GM10248 (cell line): ENCODE data around the gene USP2.
A peak's percentile ranks its signal among the peaks of the same experiment; 100 is the strongest.

Source experiments
- CTCF ChIA-PET: fragments of 300-600 bp; sonication (Branson Sonifier 250); formaldehyde crosslinking; extraction: SDS; loops from one replicate; lab custom pipeline; 2021; ENCODE audit warnings: antibody characterized with exemption; lab: Yijun Ruan, JAX
- POLR2A ChIA-PET: fragments of 350-650 bp; sonication (Branson Sonifier 250); formaldehyde crosslinking; extraction: SDS; loops from one replicate; lab custom pipeline; 2020; ENCODE audit warnings: antibody characterized with exemption; lab: Yijun Ruan, JAX
- DNase-seq: peaks from one replicate; pipeline ENCODE4 v3.0.0; 2012; ENCODE audit errors: extremely low spot score
- CTCF ChIP-seq: IDR thresholded peaks from 2 replicates; pipeline ENCODE4 v1.5.1; 2012; ENCODE audit warnings: mild to moderate bottlenecking, low read depth; ENCODE audit errors: extremely low read depth, missing control alignments, control extremely low read depth

USP2 gene

GRCh38 chr11:119363851-119364590, 17.5 kb downstream of the USP2 start:
- POLR2A ChIA-PET, result no interaction called here
- peak; percentile 82 for DNase-seq
- CTCF ChIA-PET, result interaction anchor here (1.2 to 4.1 kb wide), 6 partner anchors 8 to 41 kb away, joined by 5 to 27 read pairs (median 6); no protein-coding TSS in a partner anchor
- TF ChIP-seq CTCF, result no peak

GRCh38 chr11:119363081-119363850, 18.2 kb downstream of the USP2 start:
- ChIA-PET CTCF (interaction anchor here (1.2 to 4.1 kb wide), 6 partner anchors 10 to 40 kb away, joined by 3 to 27 read pairs (median 7); no protein-coding TSS in a partner anchor), POLR2A (no interaction called here)
- no peak for TF ChIP-seq CTCF
- no peak for DNase-seq

GRCh38 chr11:119362741-119363080, 18.8 kb downstream of the USP2 start:
- no peak for DNase-seq
- ChIA-PET POLR2A (interaction anchor here (0.6 kb wide), 1 partner anchor 112 kb away, joined by 3 read pairs; no protein-coding TSS in a partner anchor), CTCF (interaction anchor here (1.2 to 4.1 kb wide), 8 partner anchors 9 to 112 kb away, joined by 3 to 27 read pairs (median 10); partner anchors contain the start of gene USP2)
- no peak for TF ChIP-seq CTCF

GRCh38 chr11:119361941-119362725, 19.4 kb downstream of the USP2 start:
- POLR2A ChIA-PET, result interaction anchor here (0.6 kb wide), 1 partner anchor 113 kb away, joined by 3 read pairs; no protein-coding TSS in a partner anchor
- CTCF ChIA-PET, result interaction anchor here (1.2 to 4.1 kb wide), 10 partner anchors 9 to 113 kb away, joined by 3 to 27 read pairs (median 8); partner anchors contain the start of genes C1QTNF5 and USP2
- no peak for DNase-seq
- TF ChIP-seq CTCF, result no peak

GRCh38 chr11:119361056-119361787, 20.3 kb downstream of the USP2 start:
- no peak for TF ChIP-seq CTCF
- POLR2A ChIA-PET, result interaction anchor here (0.6 kb wide), 1 partner anchor 33 kb away, joined by 3 read pairs; no protein-coding TSS in a partner anchor
- CTCF ChIA-PET, result interaction anchor here (0.8 to 4.1 kb wide), 10 partner anchors 10 to 114 kb away, joined by 4 to 27 read pairs (median 8); partner anchors contain the start of genes C1QTNF5 and USP2
- DNase-seq, result peak; percentile 47
